Pancreas (tissue), 10 donors: Measurements from ENCODE around the gene PCK2. TPM values are rescaled to one million over a fixed set of nuclear protein-coding genes. Genes with fewer than 3 reads are reported as not detected.
A peak's percentile ranks its signal among the peaks of the same experiment; 100 is the strongest.

Experiments used
- ATAC-seq, 4 donors: fragments of 200-7000 bp; cut with Tn5 transposase; one replicate each; pipeline versions ENCODE4 v1.8.0 to v1.9.1; 2020; ENCODE audit warnings: mild to moderate bottlenecking in 4 of 4, moderate library complexity in 4 of 4
- DNase-seq, 6 donors: peaks; one replicate each; pipeline ENCODE4 v3.0.0-alpha.2; 2020
- FAIRE-seq: peaks from 2 replicates; lab custom pipeline; 2012; peaks lifted over from hg19 to GRCh38; lab: Jason Lieb, UNC
- H3K27ac ChIP-seq, 4 donors: fragments of 200-600 bp; sonication (generic); 1 replicate in 3 of 4; 2 replicates in 1 of 4; pipeline versions ENCODE4 v1.5.0 to v1.8.0; 2020
- H3K27me3 ChIP-seq, 4 donors: fragments of 200-600 bp; one replicate each; pipeline ENCODE4 v1.8.0; 2021
- H3K36me3 ChIP-seq, 3 donors: fragments of 200-600 bp; sonication (generic) in 1 of 3; one replicate each; pipeline versions ENCODE4 v1.5.0 to v1.8.0; 2020 to 2021
- H3K4me1 ChIP-seq, 3 donors: fragments of 200-600 bp; one replicate each; pipeline ENCODE4 v1.8.0; 2021
- H3K4me3 ChIP-seq, 4 donors: fragments of 200-600 bp; sonication (generic) in 2 of 4; one replicate each; pipeline versions ENCODE4 v1.5.0 to v1.8.0; 2020 to 2021
- H3K9me3 ChIP-seq, 4 donors: fragments of 200-600 bp; one replicate each; pipeline ENCODE4 v1.8.0; 2021
- WGBS, 2 donors: extraction: QIAGEN DNeasy Blood & Tissue Kit; methylation state at CpG; one replicate each; pipeline ENCODE4 v1.1.7; 2013; 5-methylcytosine and 5-hydroxymethylcytosine counted together
- intact Hi-C, 3 donors: fragments of 100-400 bp; cut with DNase I; formaldehyde crosslinking; loops; one replicate each; pipeline versions ENCODE4 v1.11.1 to v1.14.2; 2022
- polyA plus RNA-seq, 2 donors: library from polyadenylated mRNA; stranded (reverse); fragments of 200-250 nt; gene quantifications; one replicate each; pipeline ENCODE4 v1.2.3, GENCODE V29; 2013
- total RNA-seq, 6 donors: library from RNA; stranded (reverse); fragmentation: NEBNext Ultra II Directional in 4 of 6; extraction: Animal tissue kit (Norgen Biotek cat#: 25700) in 4 of 6; gene quantifications; one replicate each; pipeline versions ENCODE4 v1.2.1 to v1.2.4, GENCODE V29; 2021 to 2023
- TF ChIP-seq, protein P1 (sequence below), 4 donors: fragments of 200-600 bp; sonication (generic) in 3 of 4; IDR thresholded peaks; one replicate each; pipeline versions ENCODE4 v1.5.0 to v1.8.0; 2021; ENCODE audit warnings: antibody characterized with exemption in 4 of 4
- donor health status: healthy with polysubstance abuse.
- donor health status: DM: no; HTN: no; CAD: no; lungs with moderate emphysema.
- donor health status: DM: no; HTN: no; CAD: no.
- donor health status: control.
- donor health status: control.
- donor health status: Bipolar disorder and iron deficiency.
- donor health status: DM: yes; HTN: yes; CAD: no.
- donor health status: DM: no; HTN: no; CAD: no.
- donor health status: DM: no; HTN: no; CAD: no.
- donor health status: DM: yes; HTN: yes; CAD: no.

PCK2 gene
- total and polyA plus RNA-seq, 8 donors, result 12.8 to 146 (median 21.0) TPM

DNA sequence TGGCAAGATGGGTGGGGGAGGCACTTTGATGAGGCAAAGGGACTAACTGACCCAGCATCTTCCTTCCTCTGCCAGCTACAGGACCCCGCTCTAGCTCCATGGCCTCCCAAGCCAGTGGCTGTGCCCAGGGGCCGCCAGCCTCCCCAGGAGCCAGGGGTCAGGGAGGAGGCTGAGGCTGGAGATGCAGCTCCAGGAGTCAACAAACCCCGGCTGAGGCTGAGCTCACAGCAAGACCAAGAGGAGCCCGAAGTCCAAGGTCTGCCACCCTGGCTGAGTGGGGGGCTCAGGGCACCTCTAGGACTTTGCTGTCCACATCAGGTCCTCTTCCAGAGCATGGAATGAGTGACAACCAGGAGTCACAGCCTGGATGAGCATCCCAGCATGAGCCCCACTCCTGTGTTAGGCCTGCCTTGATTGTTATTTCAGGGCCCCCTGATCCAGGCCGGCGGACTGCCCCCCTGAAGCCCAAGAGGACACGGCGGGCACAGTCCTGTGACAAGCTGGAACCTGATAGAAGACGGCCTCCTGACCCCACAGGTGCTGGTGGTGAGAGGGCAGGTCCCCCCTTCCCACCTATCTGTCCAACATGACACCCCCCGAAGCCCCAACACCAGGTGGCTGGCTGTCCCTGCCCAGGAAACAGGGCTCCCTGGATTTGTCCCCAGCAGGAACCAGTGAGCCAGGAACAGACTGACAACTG lies 25.2 kb upstream of the PCK2 start:
- FAIRE-seq (no peak), ATAC-seq (no peak), DNase-seq (peak in 2 of 6 donors; percentile 53 to 61)
- H3K36me3 ChIP-seq, result no peaks in the 10 kb centered on the region
- H3K27me3 ChIP-seq, result no peaks in the 10 kb centered on the region
- no peak overlapping the region for H3K27ac ChIP-seq
- TF ChIP-seq, protein P1, sequence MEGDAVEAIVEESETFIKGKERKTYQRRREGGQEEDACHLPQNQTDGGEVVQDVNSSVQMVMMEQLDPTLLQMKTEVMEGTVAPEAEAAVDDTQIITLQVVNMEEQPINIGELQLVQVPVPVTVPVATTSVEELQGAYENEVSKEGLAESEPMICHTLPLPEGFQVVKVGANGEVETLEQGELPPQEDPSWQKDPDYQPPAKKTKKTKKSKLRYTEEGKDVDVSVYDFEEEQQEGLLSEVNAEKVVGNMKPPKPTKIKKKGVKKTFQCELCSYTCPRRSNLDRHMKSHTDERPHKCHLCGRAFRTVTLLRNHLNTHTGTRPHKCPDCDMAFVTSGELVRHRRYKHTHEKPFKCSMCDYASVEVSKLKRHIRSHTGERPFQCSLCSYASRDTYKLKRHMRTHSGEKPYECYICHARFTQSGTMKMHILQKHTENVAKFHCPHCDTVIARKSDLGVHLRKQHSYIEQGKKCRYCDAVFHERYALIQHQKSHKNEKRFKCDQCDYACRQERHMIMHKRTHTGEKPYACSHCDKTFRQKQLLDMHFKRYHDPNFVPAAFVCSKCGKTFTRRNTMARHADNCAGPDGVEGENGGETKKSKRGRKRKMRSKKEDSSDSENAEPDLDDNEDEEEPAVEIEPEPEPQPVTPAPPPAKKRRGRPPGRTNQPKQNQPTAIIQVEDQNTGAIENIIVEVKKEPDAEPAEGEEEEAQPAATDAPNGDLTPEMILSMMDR (IDR thresholded peaks at IDR 0.05), result no peak
- intact Hi-C loops, result no loop called here
- peaks cover 0 to 5% (median 0%) of the 10 kb centered on the region in 3 donors for H3K4me1 ChIP-seq
- WGBS, 2 donors, result 83 to 84% methylated on average over 10 of the region's 10 CpGs
- no peaks in the 10 kb centered on the region for H3K9me3 ChIP-seq
- no peak overlapping the region for H3K4me3 ChIP-seq

GRCh38 chr14:24069411-24069735 lies 24.7 kb upstream of the PCK2 start:
- Histone ChIP-seq H3K9me3 (no peaks in the 10 kb centered on the region), H3K36me3 (no peaks in the 10 kb centered on the region), H3K27me3 (no peaks in the 10 kb centered on the region), H3K4me3 (no peak overlapping the region), H3K4me1 (peaks cover 0 to 5% (median 0%) of the 10 kb centered on the region in 3 donors), H3K27ac (no peak overlapping the region)
- 82 to 88% methylated on average over 6 of the region's 6 CpGs for WGBS, 2 donors
- TF ChIP-seq, protein P1 (IDR thresholded peaks at IDR 0.05), result no peak
- DNase-seq, result peak in 1 of 6 donors; percentile 49
- ATAC-seq, result no peak
- intact Hi-C loops, result no loop called here
- no peak for FAIRE-seq

GRCh38 chr14:24070285-24071143 lies 23.6 kb upstream of the PCK2 start:
- no peak for DNase-seq
- no peak overlapping the region for H3K4me3 ChIP-seq
- no peaks in the 10 kb centered on the region for H3K9me3 ChIP-seq
- 85 to 89% methylated on average over 10 of the region's 10 CpGs for WGBS, 2 donors
- peaks cover 0 to 5% (median 0%) of the 10 kb centered on the region in 3 donors for H3K4me1 ChIP-seq
- H3K36me3 ChIP-seq, result no peaks in the 10 kb centered on the region
- no peak for ATAC-seq
- no peaks in the 10 kb centered on the region for H3K27me3 ChIP-seq
- intact Hi-C loops, result no loop called here
- FAIRE-seq, result no peak
- H3K27ac ChIP-seq, result no peak overlapping the region
- TF ChIP-seq, protein P1 (IDR thresholded peaks at IDR 0.05), result no peak

DNA sequence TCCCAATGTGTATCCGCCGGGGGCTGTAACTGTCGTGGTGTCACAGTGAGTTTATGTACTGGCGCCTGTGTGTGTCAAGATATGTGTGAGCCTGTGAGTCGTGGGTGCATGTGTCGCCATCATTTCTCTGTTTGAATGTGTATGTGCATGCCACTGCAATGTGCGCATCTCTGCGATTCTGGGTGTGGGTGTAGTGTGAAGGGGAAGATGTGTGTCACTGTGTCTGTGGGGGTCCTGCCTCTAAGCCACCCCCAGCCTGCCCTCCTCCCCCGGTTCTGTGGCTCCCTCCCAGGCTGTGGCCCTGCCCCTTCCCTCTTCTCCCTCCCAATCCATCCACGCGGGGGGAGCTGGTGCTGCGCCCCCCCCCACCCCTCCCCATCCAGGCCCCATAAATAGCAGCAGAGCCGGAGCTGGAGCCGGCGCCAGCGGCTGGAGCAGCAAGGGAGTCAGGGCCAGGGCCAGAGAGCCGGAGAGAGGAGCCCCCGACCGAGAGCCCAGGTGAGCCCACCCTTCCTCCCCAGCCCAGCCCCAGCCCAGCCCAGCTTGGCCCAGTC lies 22.9 kb upstream of the PCK2 start, which contains the start of gene CPNE6:
Gene CPNE6 (plus strand): TSS at position 419 of the 554 bp plus-strand sequence. CDS start 1,375 bp downstream, outside the sequence.
- WGBS, 2 donors, result 71 to 81% methylated on average over 14 to 19 of the region's 19 CpGs
- intact Hi-C loops, result no loop called here

More for the DNA sequence above, 22.9 kb upstream of the PCK2 start, which contains the start of gene CPNE6:
- Histone ChIP-seq H3K4me3 (no peak within 1 kb of the TSS), H3K27ac (no peak within 1 kb of the TSS), H3K27me3 (no peaks in the 10 kb centered on the region), H3K36me3 (no peaks in the 10 kb centered on the region), H3K9me3 (no peaks in the 10 kb centered on the region), H3K4me1 (peaks cover 0 to 5% (median 0%) of the 10 kb centered on the region in 3 donors)
- no peak for ATAC-seq
- TF ChIP-seq, protein P1 (IDR thresholded peaks at IDR 0.05), result no peak
- peak in 1 of 6 donors; percentile 58 for DNase-seq
- FAIRE-seq, result no peak
